Measurements from ENCODE around the gene TIMP2.

TIMP2 gene

DNA sequence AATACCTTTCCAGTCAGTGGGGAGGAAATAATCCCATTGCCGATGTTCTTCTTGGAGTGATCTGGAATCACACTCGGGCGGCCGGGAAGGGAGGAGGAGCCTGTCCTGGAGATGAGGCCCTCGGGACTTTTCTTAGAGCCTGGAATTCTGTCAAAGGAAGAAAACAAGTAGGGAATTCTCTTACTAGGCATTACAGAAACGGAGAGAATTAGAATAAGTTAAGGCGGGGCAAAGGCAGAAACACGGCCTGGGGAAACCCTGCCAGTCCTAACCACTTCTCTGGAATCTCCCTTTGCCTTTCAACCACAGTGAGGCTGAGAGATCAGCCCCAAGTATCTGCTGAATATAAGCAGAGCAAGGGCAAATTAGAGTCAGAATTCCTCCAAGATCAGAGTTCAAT, 112.3 kb downstream of the TIMP2 start:
- no peak for DNase-seq (ENCODE audit: low spot score)

DNA sequence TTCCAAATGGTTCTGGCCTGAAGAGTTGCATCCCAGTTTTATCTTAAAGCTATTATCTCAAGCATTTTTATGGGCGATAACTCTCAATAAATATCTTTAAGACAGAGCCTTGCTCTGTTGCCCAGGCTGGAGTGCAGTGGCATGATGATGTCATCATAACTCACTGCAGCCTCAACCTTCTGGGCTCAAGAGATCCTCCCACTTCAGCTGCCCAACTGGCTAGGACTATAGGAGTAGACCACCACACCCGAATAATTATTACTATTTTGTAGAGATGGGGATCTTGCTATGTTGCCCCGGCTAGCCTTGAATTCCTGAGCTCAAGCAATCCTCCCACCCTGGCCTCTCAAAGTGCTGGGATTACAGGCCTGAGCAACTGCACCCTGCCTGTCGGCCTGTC, 117.0 kb downstream of the TIMP2 start:
- no peak for DNase-seq (ENCODE audit: low spot score)

DNA sequence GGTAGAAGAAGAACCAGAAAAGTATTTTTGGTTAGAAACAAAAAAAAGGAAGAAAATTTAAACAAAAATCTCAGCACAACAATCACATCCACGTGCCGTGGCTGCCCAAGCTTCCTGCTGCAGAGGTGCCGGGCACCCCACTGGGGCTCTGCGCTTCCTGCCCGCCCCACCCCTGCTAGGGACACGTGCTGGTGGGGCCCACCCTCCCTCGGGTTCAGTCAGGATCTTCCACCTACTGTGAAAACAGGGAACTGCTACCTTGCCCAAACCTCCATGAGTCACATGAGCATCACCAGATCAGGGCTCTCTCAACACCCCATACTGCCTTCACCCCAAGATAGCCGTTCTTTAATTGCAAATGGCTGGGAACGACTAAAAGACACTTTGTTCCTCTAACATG, 118.7 kb downstream of the TIMP2 start:
- DNase-seq (ENCODE audit: low spot score), result no peak

DNA sequence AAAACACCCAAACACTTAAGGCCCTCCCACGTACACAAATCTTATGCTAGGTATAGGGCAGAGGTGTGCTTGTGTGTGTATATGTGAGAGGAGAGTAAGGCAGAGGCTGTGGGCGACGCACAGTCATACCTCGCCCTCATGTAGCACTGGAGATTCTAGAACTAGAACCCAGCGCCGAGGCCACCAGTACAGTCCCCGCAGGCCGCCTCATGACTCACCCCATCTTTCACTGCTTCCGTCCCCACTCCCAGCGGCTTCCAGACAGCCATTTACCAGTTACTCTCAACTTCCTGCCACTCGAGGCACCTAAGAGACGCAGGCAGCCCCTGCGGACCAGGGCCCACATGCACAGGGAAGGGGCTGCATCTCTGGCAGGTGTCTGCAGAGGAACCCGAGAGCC, 119.9 kb downstream of the TIMP2 start:
- DNase-seq (ENCODE audit: low spot score), result no peak

DNA sequence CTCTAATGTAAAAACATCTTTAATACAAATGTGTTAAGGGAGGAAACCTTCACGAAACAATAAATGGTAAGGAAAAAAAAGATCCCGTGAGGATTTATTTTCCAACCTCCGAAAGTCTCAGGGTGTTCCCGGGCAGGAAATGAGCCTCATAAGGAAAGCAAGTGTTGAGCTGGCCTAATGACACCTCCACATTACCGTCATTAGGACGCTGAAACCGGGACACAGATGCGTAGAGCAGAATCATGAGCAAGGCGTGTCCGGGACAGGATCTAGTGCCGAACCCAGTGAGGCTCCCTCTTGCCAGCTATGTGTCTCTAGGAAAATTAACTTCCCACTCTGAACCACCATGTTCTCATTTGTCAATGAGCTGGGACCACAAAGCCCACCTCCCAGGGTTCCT, 120.4 kb downstream of the TIMP2 start:
- DNase-seq (ENCODE audit: low spot score), result no peak

DNA sequence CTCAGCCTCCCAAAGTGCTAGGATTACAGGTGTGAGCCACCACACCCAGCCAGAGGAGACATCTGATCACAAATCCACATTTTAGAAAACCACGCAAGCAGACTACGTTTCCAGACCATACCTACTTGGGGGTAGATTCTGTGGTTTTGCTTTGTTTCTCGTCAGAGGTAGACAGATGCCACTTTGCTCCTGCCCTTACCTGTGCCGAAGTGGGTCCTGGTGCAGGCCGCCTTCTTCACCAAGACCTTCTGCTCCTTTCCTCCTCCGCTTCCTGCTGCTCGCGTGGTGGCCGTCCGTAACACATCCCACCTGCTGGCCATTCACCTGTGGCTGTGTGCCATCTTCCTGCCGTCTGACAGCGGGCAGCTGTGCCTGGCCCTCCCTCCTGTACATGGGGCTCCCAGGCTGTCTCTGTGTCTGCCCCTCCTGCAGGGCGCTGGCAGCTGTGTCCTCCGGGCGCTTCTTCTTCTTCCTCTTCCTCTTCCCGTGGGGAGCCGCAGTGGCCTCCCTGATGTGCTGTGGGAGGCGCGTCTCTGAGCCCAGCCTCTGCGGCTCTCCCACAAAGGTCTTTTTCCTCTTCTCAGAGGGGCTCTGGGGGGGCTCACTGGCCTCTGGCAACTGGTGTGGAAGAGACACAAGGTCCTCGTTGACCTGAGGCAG, 121.9 kb downstream of the TIMP2 start:
- DNase-seq (ENCODE audit: low spot score), result no peak

All from hematopoietic multipotent progenitor cell treated with erythropoietin and hydrocortisone succinate and interleukin-3 and kit ligand, for 17 days (in vitro differentiated cells).